WTC11 (cell line): ENCODE measurements around the gene ETV5. TPM values are rescaled to one million over a fixed set of nuclear protein-coding genes. Genes with fewer than 3 reads are reported as not detected.

Source experiments
- ATAC-seq: fragments of 200-7000 bp; cut with Tn5 transposase; 2 replicates; pipeline ENCODE4 v1.10.0; 2021; ENCODE audit warnings: mild to moderate bottlenecking, moderate library complexity
- CTCF ChIA-PET: fragments of 300-600 bp; sonication (Branson Sonifier 250); formaldehyde crosslinking; loops from one replicate; lab custom pipeline; 2021; ENCODE audit warnings: antibody characterized with exemption; lab: Charles Lee
- POLR2A ChIA-PET: fragments of 350-600 bp; sonication (Branson Sonifier 250); formaldehyde crosslinking; loops from one replicate; lab custom pipeline; 2021; ENCODE audit warnings: antibody characterized with exemption; lab: Charles Lee
- DNase-seq: peaks from one replicate; pipeline ENCODE4 v3.0.0; 2021; ENCODE audit warnings: low spot score
- H3K27ac Mint-ChIP-seq: 2 replicates; pipeline ENCODE4 v1.8.0; 2021; ENCODE audit warnings: mixed read lengths
- H3K27me3 Mint-ChIP-seq: 2 replicates; pipeline ENCODE4 v1.8.0; 2021; ENCODE audit warnings: low read depth, mild to moderate bottlenecking, moderate library complexity, mixed read lengths
- H3K36me3 Mint-ChIP-seq: 2 replicates; pipeline ENCODE4 v1.8.0; 2021; ENCODE audit warnings: mixed read lengths
- H3K4me1 Mint-ChIP-seq: 2 replicates; pipeline ENCODE4 v1.8.0; 2022; ENCODE audit warnings: mixed read lengths
- H3K4me3 Mint-ChIP-seq: 2 replicates; pipeline ENCODE4 v1.8.0; 2021; ENCODE audit warnings: mild to moderate bottlenecking, moderate library complexity, mixed read lengths
- H3K9me3 Mint-ChIP-seq: 2 replicates; pipeline ENCODE4 v1.8.0; 2021; ENCODE audit warnings: mixed read lengths
- ELF4 ChIP-seq: sonication (generic); formaldehyde crosslinking; IDR thresholded peaks from 2 replicates; pipeline ENCODE4 v1.8.1; 2022; ENCODE audit warnings: low read depth, mild to moderate bottlenecking, moderate library complexity, missing genetic modification reagents
- EMX1 ChIP-seq: fragments of 250-450 bp; sonication (Bioruptor Pico); IDR thresholded peaks from 2 replicates; pipeline ENCODE4 v1.8.0; 2021; ENCODE audit warnings: mild to moderate bottlenecking
- FOXK1 ChIP-seq: sonication (generic); formaldehyde crosslinking; IDR thresholded peaks from 2 replicates; pipeline ENCODE4 v1.8.0; 2022; ENCODE audit warnings: mild to moderate bottlenecking, moderate library complexity, missing genetic modification reagents
- GABPB1 ChIP-seq: sonication (generic); formaldehyde crosslinking; IDR thresholded peaks from 2 replicates; pipeline ENCODE4 v1.8.1; 2023; ENCODE audit warnings: mild to moderate bottlenecking, missing genetic modification reagents
- MAX ChIP-seq: sonication (generic); formaldehyde crosslinking; IDR thresholded peaks from 2 replicates; pipeline ENCODE4 v1.8.0; 2022; ENCODE audit warnings: mild to moderate bottlenecking, missing genetic modification reagents
- MXD4 ChIP-seq: fragments of 250-450 bp; sonication (Bioruptor Pico); IDR thresholded peaks from 2 replicates; pipeline ENCODE4 v1.8.0; 2021; ENCODE audit warnings: mild to moderate bottlenecking, moderate library complexity, borderline replicate concordance
- NFYB ChIP-seq: sonication (generic); formaldehyde crosslinking; conservative IDR thresholded peaks from 2 replicates; pipeline ENCODE4 v1.8.0; 2022; ENCODE audit warnings: low read depth, missing genetic modification reagents
- NR2C2 ChIP-seq: sonication (generic); formaldehyde crosslinking; IDR thresholded peaks from 2 replicates; pipeline ENCODE4 v1.8.0; 2022; ENCODE audit warnings: mild to moderate bottlenecking, missing genetic modification reagents
- NR3C1 ChIP-seq: sonication (generic); formaldehyde crosslinking; conservative IDR thresholded peaks from 2 replicates; pipeline ENCODE4 v1.8.1; 2023; ENCODE audit warnings: low read depth, mild to moderate bottlenecking, missing genetic modification reagents
- PRRX2 ChIP-seq: fragments of 250-450 bp; sonication (Bioruptor Pico); IDR thresholded peaks from 2 replicates; pipeline ENCODE4 v1.8.0; 2021; ENCODE audit warnings: mild to moderate bottlenecking
- RELA ChIP-seq: sonication (generic); formaldehyde crosslinking; IDR thresholded peaks from 2 replicates; pipeline ENCODE4 v1.8.1; 2022; ENCODE audit warnings: missing genetic modification reagents, mild to moderate bottlenecking, borderline replicate concordance
- SMAD4 ChIP-seq: sonication (generic); formaldehyde crosslinking; IDR thresholded peaks from 2 replicates; pipeline ENCODE4 v1.8.0; 2022; ENCODE audit warnings: mild to moderate bottlenecking, missing genetic modification reagents
- SP1 ChIP-seq: sonication (generic); formaldehyde crosslinking; conservative IDR thresholded peaks from 2 replicates; pipeline ENCODE4 v1.8.1; 2022; ENCODE audit warnings: missing genetic modification reagents
- ZBTB43 ChIP-seq: sonication (generic); formaldehyde crosslinking; IDR thresholded peaks from 2 replicates; pipeline ENCODE4 v1.8.1; 2023; ENCODE audit warnings: mild to moderate bottlenecking, missing genetic modification reagents
- ZNF232 ChIP-seq: sonication (generic); formaldehyde crosslinking; IDR thresholded peaks from 2 replicates; pipeline ENCODE4 v1.8.0; 2022; ENCODE audit warnings: mild to moderate bottlenecking, missing genetic modification reagents
- ZNF263 ChIP-seq: sonication (generic); formaldehyde crosslinking; IDR thresholded peaks from 2 replicates; pipeline ENCODE4 v1.8.1; 2022; ENCODE audit warnings: low read depth, mild to moderate bottlenecking, moderate library complexity, missing genetic modification reagents
- ZNF423 ChIP-seq: fragments of 250-450 bp; sonication (Bioruptor Pico); IDR thresholded peaks from 2 replicates; pipeline ENCODE4 v2.1.2; 2022; ENCODE audit warnings: mild to moderate bottlenecking, moderate library complexity
- ZNF671 ChIP-seq: fragments of 250-450 bp; sonication (Bioruptor Pico); IDR thresholded peaks from 2 replicates; pipeline ENCODE4 v1.8.0; 2021; ENCODE audit warnings: mild to moderate bottlenecking
- total RNA-seq: library from RNA; stranded (reverse); gene quantifications from 3 replicates; pipeline ENCODE4 v1.2.3, GENCODE V29; 2021
- TF ChIP-seq, protein P1 (sequence below): fragments of 250-450 bp; sonication (Bioruptor Pico); IDR thresholded peaks from 2 replicates; pipeline ENCODE4 v1.9.0; 2021; ENCODE audit warnings: moderate library complexity, mild to moderate bottlenecking, inconsistent platforms, borderline replicate concordance
- TF ChIP-seq, protein P2 (sequence below): fragments of 250-450 bp; sonication (Bioruptor Pico); IDR thresholded peaks from 2 replicates; pipeline ENCODE4 v1.9.0; 2021; ENCODE audit warnings: mild to moderate bottlenecking

The ETV5 gene
- total RNA-seq, 1 experiment from 2014 or later, result 71.3 TPM

DNA sequence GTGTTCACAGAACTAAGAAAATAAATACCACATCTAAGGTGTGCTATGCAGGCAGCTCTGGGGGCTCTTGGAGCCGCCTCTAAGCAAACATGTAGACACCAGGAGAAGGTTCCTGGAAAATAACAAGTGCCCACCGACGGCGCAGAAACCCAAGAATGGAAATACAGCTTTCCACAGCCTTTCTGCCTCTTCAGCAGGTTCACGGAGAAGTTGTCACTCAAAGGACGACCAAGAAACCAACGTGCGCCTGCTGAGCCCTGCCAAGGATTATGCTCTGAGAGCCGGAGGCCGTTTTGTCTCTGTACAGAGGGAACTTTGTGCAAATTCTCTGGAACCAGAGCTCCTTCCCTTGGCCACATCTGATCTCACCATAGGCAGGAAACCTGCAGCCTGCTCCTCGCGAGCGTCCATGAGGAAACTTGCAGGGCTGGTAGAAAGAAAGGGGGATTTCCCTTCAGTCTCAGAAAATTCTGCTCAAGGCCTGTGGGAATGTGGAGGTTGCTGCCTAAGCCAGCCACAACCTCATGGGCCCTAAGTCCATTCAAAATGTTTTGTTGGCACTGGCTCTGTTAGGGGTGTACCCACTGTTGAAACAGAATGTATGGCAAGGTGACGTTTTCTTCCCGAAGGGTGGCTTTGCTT lies 40.6 kb upstream of the ETV5 start (continued):
- TF ChIP-seq, protein P1, sequence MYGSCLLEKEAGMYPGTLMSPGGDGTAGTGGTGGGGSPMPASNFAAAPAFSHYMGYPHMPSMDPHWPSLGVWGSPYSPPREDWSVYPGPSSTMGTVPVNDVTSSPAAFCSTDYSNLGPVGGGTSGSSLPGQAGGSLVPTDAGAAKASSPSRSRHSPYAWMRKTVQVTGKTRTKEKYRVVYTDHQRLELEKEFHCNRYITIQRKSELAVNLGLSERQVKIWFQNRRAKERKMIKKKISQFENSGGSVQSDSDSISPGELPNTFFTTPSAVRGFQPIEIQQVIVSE (CRISPR knock-in tag), result no peak
- TF ChIP-seq ZBTB43 (CRISPR knock-in tag) (no peak), EMX1 (CRISPR knock-in tag) (no peak), ZNF263 (no peak), NFYB (CRISPR knock-in tag) (no peak), MXD4 (CRISPR knock-in tag) (no peak), ELF4 (CRISPR knock-in tag) (no peak)

DNA sequence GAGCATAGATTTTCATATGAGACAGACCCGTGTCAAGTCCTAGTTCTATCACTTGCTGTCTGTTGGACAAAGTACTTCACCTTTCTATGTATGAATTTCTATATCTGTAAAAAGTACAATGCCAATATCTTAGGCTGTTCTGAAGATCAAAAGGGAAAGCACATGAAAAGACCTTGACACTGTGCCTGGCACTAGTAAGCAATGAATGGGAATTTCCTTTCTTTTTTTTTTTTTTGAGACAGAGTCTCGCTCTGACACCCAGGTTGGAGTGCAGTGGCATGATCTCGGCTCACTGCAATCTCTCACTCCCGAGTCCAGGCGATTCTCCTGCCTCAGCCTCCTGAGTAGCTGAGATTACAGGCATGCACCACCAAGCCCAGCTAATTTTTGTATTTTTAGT lies 35.4 kb upstream of the ETV5 start:
- Mint-ChIP-seq H3K9me3 (no peaks in the 10 kb centered on the region), H3K27me3 (peaks cover 10% of the 10 kb centered on the region), H3K4me3 (no peak overlapping the region), H3K4me1 (peaks cover 19% of the 10 kb centered on the region), H3K36me3 (no peaks in the 10 kb centered on the region), H3K27ac (no peak overlapping the region)
- ATAC-seq, result no peak
- CTCF ChIA-PET, result no interaction called here
- DNase-seq, result no peak
- POLR2A ChIA-PET, result no interaction called here
- TF ChIP-seq GABPB1 (CRISPR knock-in tag) (no peak), ZBTB43 (CRISPR knock-in tag) (no peak), NR2C2 (CRISPR knock-in tag) (no peak), SMAD4 (CRISPR knock-in tag) (no peak), SP1 (no peak), MAX (CRISPR knock-in tag) (no peak), RELA (no peak), FOXK1 (CRISPR knock-in tag) (no peak)
- TF ChIP-seq, protein P2, sequence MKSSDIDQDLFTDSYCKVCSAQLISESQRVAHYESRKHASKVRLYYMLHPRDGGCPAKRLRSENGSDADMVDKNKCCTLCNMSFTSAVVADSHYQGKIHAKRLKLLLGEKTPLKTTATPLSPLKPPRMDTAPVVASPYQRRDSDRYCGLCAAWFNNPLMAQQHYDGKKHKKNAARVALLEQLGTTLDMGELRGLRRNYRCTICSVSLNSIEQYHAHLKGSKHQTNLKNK (CRISPR knock-in tag), result no peak

DNA sequence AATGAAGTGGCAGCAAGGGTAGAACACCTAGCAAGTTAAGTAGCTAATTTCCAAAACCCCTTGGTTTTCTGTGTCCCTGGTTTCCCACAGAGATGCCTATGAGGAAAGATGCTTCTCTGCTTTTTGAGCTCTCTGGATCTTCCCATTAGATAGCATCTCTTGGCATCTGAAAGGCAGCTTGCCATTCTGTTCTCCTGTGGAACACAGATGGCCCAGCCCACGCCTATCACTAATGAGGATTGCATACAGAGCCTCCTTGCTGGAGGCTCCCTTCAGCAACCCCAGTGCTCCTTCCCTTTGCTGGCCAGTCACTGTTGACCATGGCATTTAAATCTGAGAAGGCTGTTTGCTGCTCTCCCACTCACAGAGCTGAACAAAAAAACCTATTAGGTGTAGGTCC lies 34.4 kb upstream of the ETV5 start:
- no peak for TF ChIP-seq MXD4 (CRISPR knock-in tag)
- no peak for TF ChIP-seq PRRX2 (CRISPR knock-in tag)
- TF ChIP-seq ZNF423, result no peak
- TF ChIP-seq ZNF232 (CRISPR knock-in tag), result no peak
- TF ChIP-seq, protein P1 (CRISPR knock-in tag), result no peak
- no peak for TF ChIP-seq ZNF671 (CRISPR knock-in tag)
- TF ChIP-seq EMX1 (CRISPR knock-in tag), result no peak
- TF ChIP-seq NR3C1 (CRISPR knock-in tag), result no peak
- H3K27ac Mint-ChIP-seq, result no peak overlapping the region
- no peaks in the 10 kb centered on the region for H3K36me3 Mint-ChIP-seq
- peaks cover 4% of the 10 kb centered on the region for H3K27me3 Mint-ChIP-seq
- no peak for DNase-seq
- no peak for ATAC-seq
- ChIA-PET POLR2A (interaction anchor here (1.0 kb wide), 1 partner anchor 50 kb away, joined by 3 read pairs; no protein-coding TSS in a partner anchor), CTCF (no interaction called here)
- peaks cover 19% of the 10 kb centered on the region for H3K4me1 Mint-ChIP-seq
- H3K9me3 Mint-ChIP-seq, result no peaks in the 10 kb centered on the region
- H3K4me3 Mint-ChIP-seq, result no peak overlapping the region
